ENCODE results near the gene HOXB13. TPM values are rescaled to one million over a fixed set of nuclear protein-coding genes. Genes with fewer than 3 reads are reported as not detected.

Gene HOXB13
- total RNA-seq, 1 donor from 2014 or later = not detected

DNA sequence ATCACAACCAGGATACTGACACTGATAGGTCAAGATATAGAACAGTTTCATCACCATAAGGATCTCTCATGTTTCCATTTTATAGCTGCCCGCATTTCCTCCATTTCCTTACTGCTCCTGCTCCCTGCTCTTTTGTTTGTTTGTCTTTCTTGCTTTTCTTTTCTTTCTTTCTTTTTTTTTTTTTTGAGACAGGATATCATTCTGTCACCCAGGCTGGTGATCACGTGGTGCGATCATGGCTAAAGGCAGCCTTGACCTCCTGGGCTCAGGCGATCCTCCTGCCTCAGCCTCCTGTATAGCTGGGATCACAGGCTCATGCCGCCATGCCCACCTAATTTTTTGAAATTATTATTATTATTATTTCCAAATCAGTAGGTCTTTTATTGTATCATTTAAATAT, 37.9 kb downstream of the HOXB13 start:
- no peak overlapping the region for H2AFZ ChIP-seq (replicated peaks)
- no peak overlapping the region for H3K27ac ChIP-seq
- no peaks in the 10 kb centered on the region for H3F3A ChIP-seq (ENCODE audit: low read depth)
- H3K4me1 ChIP-seq = no peaks in the 10 kb centered on the region
- H3K4me2 ChIP-seq = no peak overlapping the region
- H3K27me3 Mint-ChIP-seq (ENCODE audit: insufficient read depth, low read depth) = peaks cover 3% of the 10 kb centered on the region
- H3K36me3 ChIP-seq = no peaks in the 10 kb centered on the region
- H3K9me3 Mint-ChIP-seq = peaks cover 3% of the 10 kb centered on the region
- peaks cover 77% of the 10 kb centered on the region for H3K27me3 ChIP-seq
- H4K20me1 ChIP-seq (ENCODE audit: low read depth) = no peaks in the 10 kb centered on the region
- H3K9ac ChIP-seq = no peak overlapping the region
- H3K4me3 Mint-ChIP-seq = no peak overlapping the region
- no peak overlapping the region for H3K4me3 ChIP-seq
- DNase-seq (ENCODE audit: low spot score) = no peak
- no peaks in the 10 kb centered on the region for H3K79me2 ChIP-seq (ENCODE audit: low read depth)
- no peaks in the 10 kb centered on the region for H3K4me1 Mint-ChIP-seq
- no peak for TF ChIP-seq EZH2 (IDR thresholded peaks at IDR 0.05)
- TF ChIP-seq EZH2phosphoT487 (IDR thresholded peaks at IDR 0.05) = no peak
- TF ChIP-seq, protein P1, sequence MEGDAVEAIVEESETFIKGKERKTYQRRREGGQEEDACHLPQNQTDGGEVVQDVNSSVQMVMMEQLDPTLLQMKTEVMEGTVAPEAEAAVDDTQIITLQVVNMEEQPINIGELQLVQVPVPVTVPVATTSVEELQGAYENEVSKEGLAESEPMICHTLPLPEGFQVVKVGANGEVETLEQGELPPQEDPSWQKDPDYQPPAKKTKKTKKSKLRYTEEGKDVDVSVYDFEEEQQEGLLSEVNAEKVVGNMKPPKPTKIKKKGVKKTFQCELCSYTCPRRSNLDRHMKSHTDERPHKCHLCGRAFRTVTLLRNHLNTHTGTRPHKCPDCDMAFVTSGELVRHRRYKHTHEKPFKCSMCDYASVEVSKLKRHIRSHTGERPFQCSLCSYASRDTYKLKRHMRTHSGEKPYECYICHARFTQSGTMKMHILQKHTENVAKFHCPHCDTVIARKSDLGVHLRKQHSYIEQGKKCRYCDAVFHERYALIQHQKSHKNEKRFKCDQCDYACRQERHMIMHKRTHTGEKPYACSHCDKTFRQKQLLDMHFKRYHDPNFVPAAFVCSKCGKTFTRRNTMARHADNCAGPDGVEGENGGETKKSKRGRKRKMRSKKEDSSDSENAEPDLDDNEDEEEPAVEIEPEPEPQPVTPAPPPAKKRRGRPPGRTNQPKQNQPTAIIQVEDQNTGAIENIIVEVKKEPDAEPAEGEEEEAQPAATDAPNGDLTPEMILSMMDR (IDR thresholded peaks at IDR 0.05) = no peak
- H3K9me3 ChIP-seq (ENCODE audit: low read depth) = peaks cover 4% of the 10 kb centered on the region
- no peak overlapping the region for H3K27ac Mint-ChIP-seq
- H3K36me3 Mint-ChIP-seq = no peaks in the 10 kb centered on the region

DNA sequence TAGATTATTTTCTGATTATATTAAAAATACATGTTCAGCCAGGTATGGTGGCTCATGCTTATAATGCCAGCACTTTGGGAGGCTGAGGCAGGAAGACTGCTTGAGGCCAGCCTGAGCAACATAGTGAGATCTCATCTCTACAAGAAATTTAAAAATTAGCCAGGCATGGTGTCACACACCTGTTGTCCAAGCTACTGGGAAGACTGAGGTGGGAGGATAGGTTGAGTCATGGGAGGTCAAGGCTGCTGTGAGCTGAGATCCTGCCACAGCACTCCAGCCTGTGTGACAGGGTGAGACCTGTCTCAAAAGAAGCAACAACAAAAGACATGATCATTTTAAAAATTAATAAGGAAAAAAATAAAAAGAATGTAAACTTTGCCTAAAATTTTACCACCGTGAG, 46.9 kb downstream of the HOXB13 start:
- Histone ChIP-seq H3K27ac (no peak overlapping the region), H3K4me1 (no peaks in the 10 kb centered on the region), H3K9me3 (ENCODE audit: low read depth) (no peaks in the 10 kb centered on the region), H3K4me3 (no peak overlapping the region), H3F3A (ENCODE audit: low read depth) (no peaks in the 10 kb centered on the region), H3K79me2 (ENCODE audit: low read depth) (no peaks in the 10 kb centered on the region), H4K20me1 (ENCODE audit: low read depth) (no peaks in the 10 kb centered on the region), H3K36me3 (no peaks in the 10 kb centered on the region), H2AFZ (replicated peaks) (no peak overlapping the region), H3K4me2 (no peak overlapping the region), H3K27me3 (peaks cover 88% of the 10 kb centered on the region), H3K9ac (no peak overlapping the region)
- H3K27me3 Mint-ChIP-seq (ENCODE audit: insufficient read depth, low read depth) = peaks cover 27% of the 10 kb centered on the region
- TF ChIP-seq, protein P1 (IDR thresholded peaks at IDR 0.05) = no peak
- TF ChIP-seq EZH2phosphoT487 (IDR thresholded peaks at IDR 0.05) (no peak), EZH2 (IDR thresholded peaks at IDR 0.05) (no peak)
- H3K36me3 Mint-ChIP-seq = no peaks in the 10 kb centered on the region
- no peak overlapping the region for H3K27ac Mint-ChIP-seq
- DNase-seq (ENCODE audit: low spot score) = no peak
- H3K4me3 Mint-ChIP-seq = no peak overlapping the region
- H3K9me3 Mint-ChIP-seq = no peaks in the 10 kb centered on the region
- H3K4me1 Mint-ChIP-seq = no peaks in the 10 kb centered on the region

DNA sequence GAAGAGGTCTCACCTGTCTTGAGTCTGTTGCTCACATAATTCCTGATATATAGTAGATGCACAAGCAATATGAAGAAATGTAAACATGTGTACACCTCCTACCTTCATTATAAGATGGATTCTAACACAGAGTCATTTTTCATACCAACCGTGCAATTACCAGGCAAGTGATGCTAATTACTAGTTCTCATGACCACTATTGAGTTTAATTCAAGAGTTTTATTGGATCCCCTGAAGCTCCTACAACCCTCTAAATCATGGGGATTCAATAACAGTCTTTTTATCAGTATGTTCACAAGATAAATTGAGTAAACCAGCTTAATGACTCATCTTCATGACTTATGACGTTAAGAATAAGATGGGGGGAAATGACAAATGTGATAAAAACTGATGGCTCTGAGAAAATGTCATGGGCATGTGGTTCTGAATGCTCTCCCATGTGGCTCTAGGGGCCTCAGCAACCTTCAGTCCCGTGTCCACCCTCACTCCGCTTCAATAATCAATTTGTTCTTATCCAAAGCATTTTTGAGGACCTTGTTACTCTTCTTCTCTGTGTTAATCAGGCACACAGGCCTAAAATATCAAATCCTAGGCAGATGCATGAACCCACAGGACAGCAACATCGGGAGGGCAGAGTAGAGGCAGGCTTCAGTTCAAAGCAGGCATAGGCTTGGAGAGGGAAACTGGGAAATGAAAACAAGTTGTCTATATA, 49.0 kb downstream of the HOXB13 start:
- Histone ChIP-seq H3K4me2 (no peak overlapping the region), H3F3A (ENCODE audit: low read depth) (no peaks in the 10 kb centered on the region), H3K27ac (no peak overlapping the region), H3K9ac (no peak overlapping the region), H3K27me3 (peaks cover 96% of the 10 kb centered on the region), H3K4me1 (no peaks in the 10 kb centered on the region), H4K20me1 (ENCODE audit: low read depth) (no peaks in the 10 kb centered on the region), H3K36me3 (no peaks in the 10 kb centered on the region), H3K4me3 (no peak overlapping the region), H3K9me3 (ENCODE audit: low read depth) (no peaks in the 10 kb centered on the region), H2AFZ (replicated peaks) (no peak overlapping the region), H3K79me2 (ENCODE audit: low read depth) (no peaks in the 10 kb centered on the region)
- no peaks in the 10 kb centered on the region for H3K4me1 Mint-ChIP-seq
- no peak overlapping the region for H3K4me3 Mint-ChIP-seq
- no peak for TF ChIP-seq EZH2 (IDR thresholded peaks at IDR 0.05)
- no peak for TF ChIP-seq EZH2phosphoT487 (IDR thresholded peaks at IDR 0.05)
- TF ChIP-seq, protein P1 (IDR thresholded peaks at IDR 0.05) = no peak
- no peaks in the 10 kb centered on the region for H3K9me3 Mint-ChIP-seq
- H3K36me3 Mint-ChIP-seq = no peaks in the 10 kb centered on the region
- no peak overlapping the region for H3K27ac Mint-ChIP-seq
- DNase-seq (ENCODE audit: low spot score) = no peak
- peaks cover 42% of the 10 kb centered on the region for H3K27me3 Mint-ChIP-seq (ENCODE audit: insufficient read depth, low read depth)
